ENCODE data around the gene PDXP.

- TF ChIP-seq CTCF (optimal IDR thresholded peaks at IDR 0.05 in 1 of 3, IDR thresholded peaks at IDR 0.05 in 1 of 3, conservative IDR thresholded peaks at IDR 0.05 in 1 of 3; ENCODE audit: extremely low read depth in 1 of 3, insufficient read depth in 2 of 3, low read length in 3 of 3) (no peak), EZH2 (IDR thresholded peaks at IDR 0.05; ENCODE audit: low read length) (no peak)
Measured at GRCh38 chr22:37636949-37637273, 21.6 kb upstream of the PDXP start.

Data from keratinocyte (primary cell).